ENCODE results near the gene SUPT3H. TPM values are rescaled to one million over a fixed set of nuclear protein-coding genes. Genes with fewer than 3 reads are reported as not detected.
A peak's percentile ranks its signal among the peaks of the same experiment; 100 is the strongest.

The SUPT3H gene
- total RNA-seq, 3 donors from 2014 or later = 3.0 to 8.1 (median 3.5) TPM

- DNase-seq = no peak
- ATAC-seq = no peak
- TF ChIP-seq, protein P1, sequence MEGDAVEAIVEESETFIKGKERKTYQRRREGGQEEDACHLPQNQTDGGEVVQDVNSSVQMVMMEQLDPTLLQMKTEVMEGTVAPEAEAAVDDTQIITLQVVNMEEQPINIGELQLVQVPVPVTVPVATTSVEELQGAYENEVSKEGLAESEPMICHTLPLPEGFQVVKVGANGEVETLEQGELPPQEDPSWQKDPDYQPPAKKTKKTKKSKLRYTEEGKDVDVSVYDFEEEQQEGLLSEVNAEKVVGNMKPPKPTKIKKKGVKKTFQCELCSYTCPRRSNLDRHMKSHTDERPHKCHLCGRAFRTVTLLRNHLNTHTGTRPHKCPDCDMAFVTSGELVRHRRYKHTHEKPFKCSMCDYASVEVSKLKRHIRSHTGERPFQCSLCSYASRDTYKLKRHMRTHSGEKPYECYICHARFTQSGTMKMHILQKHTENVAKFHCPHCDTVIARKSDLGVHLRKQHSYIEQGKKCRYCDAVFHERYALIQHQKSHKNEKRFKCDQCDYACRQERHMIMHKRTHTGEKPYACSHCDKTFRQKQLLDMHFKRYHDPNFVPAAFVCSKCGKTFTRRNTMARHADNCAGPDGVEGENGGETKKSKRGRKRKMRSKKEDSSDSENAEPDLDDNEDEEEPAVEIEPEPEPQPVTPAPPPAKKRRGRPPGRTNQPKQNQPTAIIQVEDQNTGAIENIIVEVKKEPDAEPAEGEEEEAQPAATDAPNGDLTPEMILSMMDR (IDR thresholded peaks at IDR 0.05) = no peak
- Histone ChIP-seq H3K36me3 (ENCODE audit: low read depth) (no peaks in the 10 kb centered on the region), H3K4me3 (no peak overlapping the region), H3K9me3 (no peaks in the 10 kb centered on the region), H3K4me1 (ENCODE audit: low read depth) (peaks cover 2% of the 10 kb centered on the region)
- intact Hi-C loops (cut with DNase I, micrococcal nuclease) = no loop called here
These were observed 568.5 kb downstream of the SUPT3H start for GRCh38 chr6:44809258-44809657.

- ATAC-seq (no peak), DNase-seq (no peak)
- Histone ChIP-seq H3K9me3 (no peaks in the 10 kb centered on the region), H3K36me3 (ENCODE audit: low read depth) (no peaks in the 10 kb centered on the region), H3K4me1 (ENCODE audit: low read depth) (peaks cover 2% of the 10 kb centered on the region), H3K4me3 (no peak overlapping the region)
- intact Hi-C loops (cut with DNase I, micrococcal nuclease) = no loop called here
- TF ChIP-seq, protein P1 (IDR thresholded peaks at IDR 0.05) = no peak
These were observed 569.6 kb downstream of the SUPT3H start for GRCh38 chr6:44808148-44808547.

GRCh38 chr6:44806656-44807055 is 571.1 kb downstream of the SUPT3H start:
- ATAC-seq (peak; percentile 73), DNase-seq (peak in 2 of 3 donors; percentile 22 to 41)
- Histone ChIP-seq H3K4me3 (no peak overlapping the region), H3K36me3 (ENCODE audit: low read depth) (no peaks in the 10 kb centered on the region), H3K4me1 (ENCODE audit: low read depth) (peaks cover 2% of the 10 kb centered on the region), H3K9me3 (no peaks in the 10 kb centered on the region)
- intact Hi-C loops (cut with DNase I, micrococcal nuclease) = no loop called here
- TF ChIP-seq, protein P1 (IDR thresholded peaks at IDR 0.05) = no peak

GRCh38 chr6:44805238-44805846 is 572.4 kb downstream of the SUPT3H start:
- no peak for DNase-seq
- intact Hi-C loops (cut with DNase I, micrococcal nuclease) = no loop called here

GRCh38 chr6:44804546-44805159 is 573.1 kb downstream of the SUPT3H start:
- TF ChIP-seq, protein P1 (IDR thresholded peaks at IDR 0.05) = no peak
- intact Hi-C loops (cut with DNase I, micrococcal nuclease) = no loop called here
- H3K4me1 ChIP-seq (ENCODE audit: low read depth) = peaks cover 2% of the 10 kb centered on the region
- DNase-seq (no peak), ATAC-seq (no peak)
- no peak overlapping the region for H3K4me3 ChIP-seq
- H3K36me3 ChIP-seq (ENCODE audit: low read depth) = no peaks in the 10 kb centered on the region
- H3K9me3 ChIP-seq = no peaks in the 10 kb centered on the region

More at GRCh38 chr6:44805238-44805846, 572.4 kb downstream of the SUPT3H start:
- Histone ChIP-seq H3K4me1 (ENCODE audit: low read depth) (peaks cover 2% of the 10 kb centered on the region), H3K36me3 (ENCODE audit: low read depth) (no peaks in the 10 kb centered on the region), H3K9me3 (no peaks in the 10 kb centered on the region), H3K4me3 (no peak overlapping the region)
- no peak for ATAC-seq
- TF ChIP-seq, protein P1 (IDR thresholded peaks at IDR 0.05) = no peak

Measured in mucosa of descending colon (tissue), 3 donors.